ENCODE results near the gene SH3PXD2B. TPM values are rescaled to one million over a fixed set of nuclear protein-coding genes. Genes with fewer than 3 reads are reported as not detected.

The SH3PXD2B gene
- total RNA-seq, 1 experiment from 2014 or later = 64.1 TPM

DNA sequence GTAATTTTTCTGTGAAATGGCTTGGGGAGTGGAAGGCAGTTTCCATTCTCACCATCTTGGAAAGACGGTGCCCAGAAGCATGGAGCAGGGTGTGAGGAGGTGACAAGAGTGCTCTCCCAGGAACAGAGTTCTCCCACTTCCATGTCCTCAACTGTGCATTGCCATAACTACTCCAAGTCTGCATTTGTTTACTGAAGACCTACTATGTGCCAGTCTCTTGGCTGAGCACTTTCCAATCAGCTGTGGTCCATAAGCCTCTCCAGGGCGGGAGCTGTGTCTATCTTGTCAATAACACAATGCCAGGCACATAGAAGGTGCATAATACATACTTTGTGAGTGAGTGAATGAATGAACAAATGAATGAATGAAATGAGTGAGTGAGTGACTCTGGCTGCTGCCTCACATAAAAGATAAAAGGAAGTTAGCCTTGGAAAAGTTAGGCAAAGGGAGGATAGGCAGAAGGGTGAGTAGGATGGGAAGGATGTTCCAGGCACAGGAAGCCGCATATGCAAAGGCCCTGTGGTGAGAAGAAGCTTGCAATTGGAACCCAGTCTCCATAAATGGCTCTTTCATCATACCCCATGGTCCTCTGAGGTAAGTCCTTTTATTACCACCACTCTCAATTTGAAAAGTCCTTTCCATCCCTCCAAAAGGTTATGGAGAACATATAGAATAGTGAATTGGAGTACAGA lies 31.3 kb upstream of the SH3PXD2B start (continued):
- TF ChIP-seq STAT6 (CRISPR knock-in tag; conservative IDR thresholded peaks at IDR 0.05; ENCODE audit: low read depth) = no peak
- no peak for TF ChIP-seq E2F1 (CRISPR knock-in tag; IDR thresholded peaks at IDR 0.05)
- TF ChIP-seq ZNF219 (CRISPR knock-in tag; IDR thresholded peaks at IDR 0.05; ENCODE audit: borderline replicate concordance) = no peak
- TF ChIP-seq, protein P1, sequence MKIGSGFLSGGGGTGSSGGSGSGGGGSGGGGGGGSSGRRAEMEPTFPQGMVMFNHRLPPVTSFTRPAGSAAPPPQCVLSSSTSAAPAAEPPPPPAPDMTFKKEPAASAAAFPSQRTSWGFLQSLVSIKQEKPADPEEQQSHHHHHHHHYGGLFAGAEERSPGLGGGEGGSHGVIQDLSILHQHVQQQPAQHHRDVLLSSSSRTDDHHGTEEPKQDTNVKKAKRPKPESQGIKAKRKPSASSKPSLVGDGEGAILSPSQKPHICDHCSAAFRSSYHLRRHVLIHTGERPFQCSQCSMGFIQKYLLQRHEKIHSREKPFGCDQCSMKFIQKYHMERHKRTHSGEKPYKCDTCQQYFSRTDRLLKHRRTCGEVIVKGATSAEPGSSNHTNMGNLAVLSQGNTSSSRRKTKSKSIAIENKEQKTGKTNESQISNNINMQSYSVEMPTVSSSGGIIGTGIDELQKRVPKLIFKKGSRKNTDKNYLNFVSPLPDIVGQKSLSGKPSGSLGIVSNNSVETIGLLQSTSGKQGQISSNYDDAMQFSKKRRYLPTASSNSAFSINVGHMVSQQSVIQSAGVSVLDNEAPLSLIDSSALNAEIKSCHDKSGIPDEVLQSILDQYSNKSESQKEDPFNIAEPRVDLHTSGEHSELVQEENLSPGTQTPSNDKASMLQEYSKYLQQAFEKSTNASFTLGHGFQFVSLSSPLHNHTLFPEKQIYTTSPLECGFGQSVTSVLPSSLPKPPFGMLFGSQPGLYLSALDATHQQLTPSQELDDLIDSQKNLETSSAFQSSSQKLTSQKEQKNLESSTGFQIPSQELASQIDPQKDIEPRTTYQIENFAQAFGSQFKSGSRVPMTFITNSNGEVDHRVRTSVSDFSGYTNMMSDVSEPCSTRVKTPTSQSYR (CRISPR knock-in tag; IDR thresholded peaks at IDR 0.05) = no peak
- TF ChIP-seq IRF1 (CRISPR knock-in tag; IDR thresholded peaks at IDR 0.05) = no peak
- no peak for TF ChIP-seq ZNF671 (CRISPR knock-in tag; IDR thresholded peaks at IDR 0.05)

GRCh38 chr5:172484664-172485063 lies 30.3 kb upstream of the SH3PXD2B start:
- Mint-ChIP-seq H3K27me3 (ENCODE audit: low read depth) (peaks cover 8% of the 10 kb centered on the region), H3K27ac (no peak overlapping the region), H3K4me3 (no peak overlapping the region), H3K9me3 (peaks cover 7% of the 10 kb centered on the region; the same call in 1 of the 2 replicates), H3K36me3 (no peaks in the 10 kb centered on the region), H3K4me1 (peaks cover under 1% of the 10 kb centered on the region; the same call in 1 of the 2 replicates)
- ChIA-PET CTCF (interaction anchor here (0.9 kb wide), 1 partner anchor 16 kb away, joined by 3 read pairs; no protein-coding TSS in a partner anchor), POLR2A (no interaction called here)
- no peak for ATAC-seq
- no peak for DNase-seq (ENCODE audit: low spot score)
- TF ChIP-seq ZNF121 (CRISPR knock-in tag; IDR thresholded peaks at IDR 0.05) (no peak), NFE2L1 (CRISPR knock-in tag; IDR thresholded peaks at IDR 0.05) (no peak), ZNF671 (CRISPR knock-in tag; IDR thresholded peaks at IDR 0.05) (no peak), EMX1 (CRISPR knock-in tag; IDR thresholded peaks at IDR 0.05) (no peak), JAZF1 (CRISPR knock-in tag; IDR thresholded peaks at IDR 0.05) (no peak), TEAD1 (CRISPR knock-in tag; IDR thresholded peaks at IDR 0.05) (no peak), CBFB (CRISPR knock-in tag; IDR thresholded peaks at IDR 0.05; ENCODE audit: low read depth) (no peak), HMGA2 (CRISPR knock-in tag; IDR thresholded peaks at IDR 0.05) (no peak)
- TF ChIP-seq, protein P2, sequence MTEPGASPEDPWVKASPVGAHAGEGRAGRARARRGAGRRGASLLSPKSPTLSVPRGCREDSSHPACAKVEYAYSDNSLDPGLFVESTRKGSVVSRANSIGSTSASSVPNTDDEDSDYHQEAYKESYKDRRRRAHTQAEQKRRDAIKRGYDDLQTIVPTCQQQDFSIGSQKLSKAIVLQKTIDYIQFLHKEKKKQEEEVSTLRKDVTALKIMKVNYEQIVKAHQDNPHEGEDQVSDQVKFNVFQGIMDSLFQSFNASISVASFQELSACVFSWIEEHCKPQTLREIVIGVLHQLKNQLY (CRISPR knock-in tag; IDR thresholded peaks at IDR 0.05) = no peak
- TF ChIP-seq, protein P3, sequence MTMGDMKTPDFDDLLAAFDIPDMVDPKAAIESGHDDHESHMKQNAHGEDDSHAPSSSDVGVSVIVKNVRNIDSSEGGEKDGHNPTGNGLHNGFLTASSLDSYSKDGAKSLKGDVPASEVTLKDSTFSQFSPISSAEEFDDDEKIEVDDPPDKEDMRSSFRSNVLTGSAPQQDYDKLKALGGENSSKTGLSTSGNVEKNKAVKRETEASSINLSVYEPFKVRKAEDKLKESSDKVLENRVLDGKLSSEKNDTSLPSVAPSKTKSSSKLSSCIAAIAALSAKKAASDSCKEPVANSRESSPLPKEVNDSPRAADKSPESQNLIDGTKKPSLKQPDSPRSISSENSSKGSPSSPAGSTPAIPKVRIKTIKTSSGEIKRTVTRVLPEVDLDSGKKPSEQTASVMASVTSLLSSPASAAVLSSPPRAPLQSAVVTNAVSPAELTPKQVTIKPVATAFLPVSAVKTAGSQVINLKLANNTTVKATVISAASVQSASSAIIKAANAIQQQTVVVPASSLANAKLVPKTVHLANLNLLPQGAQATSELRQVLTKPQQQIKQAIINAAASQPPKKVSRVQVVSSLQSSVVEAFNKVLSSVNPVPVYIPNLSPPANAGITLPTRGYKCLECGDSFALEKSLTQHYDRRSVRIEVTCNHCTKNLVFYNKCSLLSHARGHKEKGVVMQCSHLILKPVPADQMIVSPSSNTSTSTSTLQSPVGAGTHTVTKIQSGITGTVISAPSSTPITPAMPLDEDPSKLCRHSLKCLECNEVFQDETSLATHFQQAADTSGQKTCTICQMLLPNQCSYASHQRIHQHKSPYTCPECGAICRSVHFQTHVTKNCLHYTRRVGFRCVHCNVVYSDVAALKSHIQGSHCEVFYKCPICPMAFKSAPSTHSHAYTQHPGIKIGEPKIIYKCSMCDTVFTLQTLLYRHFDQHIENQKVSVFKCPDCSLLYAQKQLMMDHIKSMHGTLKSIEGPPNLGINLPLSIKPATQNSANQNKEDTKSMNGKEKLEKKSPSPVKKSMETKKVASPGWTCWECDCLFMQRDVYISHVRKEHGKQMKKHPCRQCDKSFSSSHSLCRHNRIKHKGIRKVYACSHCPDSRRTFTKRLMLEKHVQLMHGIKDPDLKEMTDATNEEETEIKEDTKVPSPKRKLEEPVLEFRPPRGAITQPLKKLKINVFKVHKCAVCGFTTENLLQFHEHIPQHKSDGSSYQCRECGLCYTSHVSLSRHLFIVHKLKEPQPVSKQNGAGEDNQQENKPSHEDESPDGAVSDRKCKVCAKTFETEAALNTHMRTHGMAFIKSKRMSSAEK (CRISPR knock-in tag; IDR thresholded peaks at IDR 0.05; ENCODE audit: borderline replicate concordance) = no peak
- TF ChIP-seq, protein P4, sequence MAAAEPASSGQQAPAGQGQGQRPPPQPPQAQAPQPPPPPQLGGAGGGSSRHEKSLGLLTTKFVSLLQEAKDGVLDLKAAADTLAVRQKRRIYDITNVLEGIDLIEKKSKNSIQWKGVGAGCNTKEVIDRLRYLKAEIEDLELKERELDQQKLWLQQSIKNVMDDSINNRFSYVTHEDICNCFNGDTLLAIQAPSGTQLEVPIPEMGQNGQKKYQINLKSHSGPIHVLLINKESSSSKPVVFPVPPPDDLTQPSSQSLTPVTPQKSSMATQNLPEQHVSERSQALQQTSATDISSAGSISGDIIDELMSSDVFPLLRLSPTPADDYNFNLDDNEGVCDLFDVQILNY (CRISPR knock-in tag; IDR thresholded peaks at IDR 0.05) = no peak
